SK-N-MC (cell line): Measurements from ENCODE around the gene NADSYN1.

ENCODE experiments used
- EZH2 ChIP-seq: fragments of 200-600 bp; sonication (generic); IDR thresholded peaks from one replicate; pipeline ENCODE4 v1.6.1; 2017; ENCODE audit warnings: antibody characterized with exemption
- FOXP2 ChIP-seq: optimal IDR thresholded peaks from 2 replicates; pipeline ENCODE3; 2011; ENCODE audit warnings: mild to moderate bottlenecking, moderate library complexity; ENCODE audit not compliant: insufficient read depth; ENCODE audit errors: extremely low read length, control extremely low read depth
- POLR2AphosphoS5 ChIP-seq: IDR thresholded peaks from 2 replicates; pipeline ENCODE4 v1.6.1; 2012; ENCODE audit warnings: mild to moderate bottlenecking, low read depth, low read length, borderline replicate concordance

DNA sequence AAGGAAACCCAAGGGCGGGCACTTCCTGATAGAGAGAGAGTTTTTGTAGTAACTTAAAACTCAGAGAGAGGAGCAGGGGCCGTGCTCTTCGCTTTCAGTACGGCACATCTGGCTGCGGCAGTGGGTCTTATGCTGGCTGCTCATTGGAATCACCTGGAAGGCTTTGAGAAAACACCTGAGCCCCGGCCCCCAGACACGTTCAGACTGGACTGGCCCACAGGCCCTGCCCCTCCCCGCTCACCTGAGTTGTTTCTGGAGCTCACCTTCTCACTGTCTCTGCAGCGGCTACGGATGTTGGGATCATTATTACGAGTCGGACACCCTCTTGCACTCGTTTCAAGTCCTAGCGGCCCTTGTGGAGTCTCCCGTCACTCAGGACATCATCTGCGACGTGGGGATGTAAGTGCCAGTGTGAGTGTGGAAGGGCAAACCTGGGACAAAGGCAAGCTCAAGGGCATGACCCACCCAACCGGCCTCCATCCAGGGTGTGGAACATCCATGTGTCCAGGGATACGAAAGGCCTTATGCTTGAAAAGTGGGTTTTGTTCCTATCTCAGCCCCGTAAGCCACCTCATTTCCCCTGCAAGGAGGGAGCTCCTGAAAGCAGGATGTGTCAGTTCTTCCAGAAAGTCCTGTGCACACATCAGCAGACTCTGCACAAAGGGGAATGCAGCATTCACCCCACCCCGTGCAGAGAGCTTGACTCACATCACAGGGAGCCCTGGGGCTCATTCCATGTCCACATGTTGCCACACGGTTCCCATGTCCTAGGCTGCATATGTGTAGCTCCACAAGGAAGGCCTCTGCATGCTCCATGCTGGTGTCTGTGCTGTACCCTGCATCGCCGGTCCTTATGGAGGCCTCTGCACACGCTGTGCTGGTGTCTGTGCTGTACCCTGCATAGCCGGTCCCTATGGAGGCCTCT lies 5.4 kb downstream of the NADSYN1 start:
- TF ChIP-seq FOXP2 (no peak), EZH2 (no peak), POLR2AphosphoS5 (no peak)
